Esophagus (tissue), 2 donors: ENCODE data around the gene FBN1. TPM values are rescaled to one million over a fixed set of nuclear protein-coding genes. Genes with fewer than 3 reads are reported as not detected.

Experiments
- H3K27ac ChIP-seq, 2 donors: one replicate each; pipeline ENCODE4 v1.5.1; 2013; ENCODE audit warnings: low read depth in 2 of 2, mild to moderate bottlenecking in 2 of 2, inconsistent platforms in 1 of 2, low read length in 1 of 2, moderate library complexity in 1 of 2
- H3K27me3 ChIP-seq, 2 donors: one replicate each; pipeline ENCODE4 v1.6.1; 2013; ENCODE audit warnings: low read length in 2 of 2, control low read depth in 1 of 2, mild to moderate bottlenecking in 1 of 2; ENCODE audit not compliant: insufficient read depth in 2 of 2, control insufficient read depth in 1 of 2
- H3K36me3 ChIP-seq, 2 donors: one replicate each; pipeline ENCODE4 v1.6.1; 2013; ENCODE audit warnings: low read length in 1 of 2; ENCODE audit not compliant: control insufficient read depth in 2 of 2, insufficient read depth in 2 of 2
- H3K4me1 ChIP-seq, 2 donors: one replicate each; pipeline ENCODE4 v1.6.1; 2013; ENCODE audit warnings: low read length in 1 of 2; ENCODE audit not compliant: control insufficient read depth in 2 of 2, insufficient read depth in 2 of 2
- H3K4me3 ChIP-seq, 2 donors: one replicate each; pipeline ENCODE4 v1.5.1; 2013; ENCODE audit warnings: low read length in 2 of 2, mild to moderate bottlenecking in 2 of 2, low read depth in 1 of 2, moderate library complexity in 1 of 2
- H3K9me3 ChIP-seq, 2 donors: one replicate each; pipeline ENCODE4 v1.6.1; 2013; ENCODE audit warnings: mild to moderate bottlenecking in 2 of 2, low read depth in 1 of 2, low read length in 1 of 2, moderate library complexity in 1 of 2; ENCODE audit not compliant: control insufficient read depth in 2 of 2, insufficient read depth in 1 of 2
- WGBS, 2 donors: extraction: QIAGEN DNeasy Blood & Tissue Kit; methylation state at CpG; one replicate each; pipeline ENCODE4 v1.1.7; 2013; 5-methylcytosine and 5-hydroxymethylcytosine counted together
- polyA plus RNA-seq, 2 donors: library from polyadenylated mRNA; stranded (reverse); fragments of 200-250 nt; gene quantifications; one replicate each; pipeline ENCODE4 v1.2.3, GENCODE V29; 2013
- donor health status: healthy with polysubstance abuse.
- donor health status: Bipolar disorder and iron deficiency.

FBN1 gene
- polyA plus RNA-seq, 2 donors: 1.8 to 6.4 TPM

GRCh38 chr15:48653913-48654670, 8.6 kb upstream of the FBN1 start:
- no peak overlapping the region for H3K27ac ChIP-seq
- 75 to 78% methylated on average over 9 of the region's 9 CpGs for WGBS, 2 donors
- H3K4me3 ChIP-seq: no peak overlapping the region
- no peaks in the 10 kb centered on the region for H3K9me3 ChIP-seq
- H3K4me1 ChIP-seq: no peaks in the 10 kb centered on the region
- no peaks in the 10 kb centered on the region for H3K36me3 ChIP-seq
- no peaks in the 10 kb centered on the region for H3K27me3 ChIP-seq

DNA sequence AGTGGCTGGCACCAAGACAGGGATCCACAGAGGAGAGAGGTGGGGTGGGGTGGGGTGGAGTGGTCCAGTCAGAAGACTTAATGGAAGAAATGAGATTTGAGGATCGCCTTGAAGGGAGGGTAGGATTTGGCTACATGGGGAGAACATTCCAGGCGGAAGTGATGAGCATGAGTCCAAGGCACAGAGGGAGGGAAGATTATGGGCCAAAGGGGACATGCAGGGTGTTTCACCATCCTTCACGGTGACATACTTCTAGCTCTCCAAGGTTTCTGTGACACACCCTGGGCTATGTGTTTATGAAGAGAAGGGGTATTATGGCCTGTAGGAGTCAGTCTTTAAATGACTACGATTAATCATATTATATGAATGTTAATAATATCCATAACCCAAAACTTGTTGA, 7.7 kb upstream of the FBN1 start:
- H3K4me1 ChIP-seq: no peaks in the 10 kb centered on the region
- 85 to 93% methylated on average over 4 of the region's 4 CpGs for WGBS, 2 donors

GRCh38 chr15:48652510-48653076, 7.1 kb upstream of the FBN1 start:
- H3K36me3 ChIP-seq: no peaks in the 10 kb centered on the region
- H3K4me3 ChIP-seq: no peak overlapping the region
- WGBS, 2 donors: 83 to 90% methylated on average over 6 of the region's 6 CpGs
- H3K4me1 ChIP-seq: no peaks in the 10 kb centered on the region
- no peaks in the 10 kb centered on the region for H3K9me3 ChIP-seq
- no peaks in the 10 kb centered on the region for H3K27me3 ChIP-seq
- H3K27ac ChIP-seq: no peak overlapping the region

More for the DNA sequence above, 7.7 kb upstream of the FBN1 start:
- H3K36me3 ChIP-seq: no peaks in the 10 kb centered on the region
- no peak overlapping the region for H3K4me3 ChIP-seq
- no peak overlapping the region for H3K27ac ChIP-seq
- H3K9me3 ChIP-seq: no peaks in the 10 kb centered on the region
- no peaks in the 10 kb centered on the region for H3K27me3 ChIP-seq

DNA sequence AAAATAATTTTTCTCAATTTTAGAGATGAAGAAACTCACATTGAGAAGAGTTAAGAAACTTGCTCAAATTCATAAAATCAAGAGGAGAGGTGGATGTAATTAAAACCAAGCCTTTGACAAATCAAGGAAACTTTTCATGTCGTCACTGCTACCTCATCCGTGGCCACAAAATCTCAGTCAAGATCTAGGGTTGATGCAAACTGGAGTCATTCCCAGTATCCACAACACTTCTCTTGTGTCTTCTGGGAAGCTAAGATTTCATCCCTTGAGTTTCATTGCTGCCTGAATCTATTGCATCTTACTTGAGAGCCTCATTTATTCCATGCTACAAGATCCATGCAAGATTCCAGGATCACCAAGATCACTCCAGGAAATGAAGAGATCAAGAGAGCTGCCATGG, 5.4 kb upstream of the FBN1 start:
- H3K36me3 ChIP-seq: no peaks in the 10 kb centered on the region
- no peaks in the 10 kb centered on the region for H3K9me3 ChIP-seq
- 92 to 94% methylated on average over 2 of the region's 2 CpGs for WGBS, 2 donors
- H3K4me3 ChIP-seq: no peak overlapping the region
- peaks cover 0 to 2% of the 10 kb centered on the region in 2 donors for H3K27me3 ChIP-seq
- H3K27ac ChIP-seq: no peak overlapping the region
- H3K4me1 ChIP-seq: no peaks in the 10 kb centered on the region

GRCh38 chr15:48647962-48648361, 2.5 kb upstream of the FBN1 start:
- Histone ChIP-seq H3K4me3 (no peak overlapping the region), H3K4me1 (peaks cover 4 to 6% of the 10 kb centered on the region in 2 donors), H3K9me3 (no peaks in the 10 kb centered on the region), H3K27ac (no peak overlapping the region), H3K27me3 (peaks cover 0 to 7% of the 10 kb centered on the region in 2 donors), H3K36me3 (no peaks in the 10 kb centered on the region)

GRCh38 chr15:48646331-48646730, 822 bp upstream of the FBN1 start:
- 39 to 47% methylated on average over 11 of the region's 11 CpGs for WGBS, 2 donors

DNA sequence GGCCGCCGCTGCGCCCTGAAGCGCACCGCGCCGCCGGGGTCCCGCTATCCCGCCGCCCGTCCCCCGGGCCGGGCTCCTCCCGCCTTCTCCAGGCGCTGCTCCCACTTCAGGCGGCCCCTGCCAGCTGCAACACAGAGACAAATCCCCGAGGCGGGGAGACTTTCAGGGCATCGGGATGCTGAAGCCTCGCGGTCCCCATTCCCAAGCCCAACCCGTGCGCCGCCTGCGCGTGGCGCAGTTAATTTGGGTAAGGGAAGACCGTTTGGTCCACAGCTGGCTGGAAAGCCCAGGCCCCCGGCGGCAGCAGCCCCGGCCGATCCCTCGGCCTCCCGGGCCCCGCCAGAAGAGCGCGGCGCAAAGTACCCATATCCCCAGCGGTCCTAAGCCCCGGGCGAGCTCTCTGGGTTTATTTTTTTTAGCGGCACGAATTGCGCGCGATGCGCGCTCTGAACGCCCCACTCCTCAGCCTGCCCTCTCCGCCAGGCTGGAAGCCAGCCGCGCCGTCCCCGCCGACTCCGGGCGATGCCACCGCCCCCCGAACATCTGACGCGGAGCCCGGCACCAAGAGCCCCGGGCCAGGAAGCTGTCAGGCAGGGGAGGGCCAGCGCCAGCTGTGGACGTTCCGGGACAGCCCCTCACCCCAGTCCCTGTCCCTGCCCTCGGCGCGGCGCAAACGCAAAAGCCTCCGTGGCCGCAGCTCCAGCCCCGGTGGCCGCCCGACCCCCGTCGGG, 517 bp downstream of the FBN1 start:
- H3K27me3 ChIP-seq: peaks cover 0 to 7% of the 10 kb centered on the region in 2 donors
- H3K4me3 ChIP-seq: peak overlapping the region; percentile 53 to 67
- H3K36me3 ChIP-seq: no peaks in the 10 kb centered on the region
- H3K4me1 ChIP-seq: peaks cover 4 to 6% of the 10 kb centered on the region in 2 donors
- no peaks in the 10 kb centered on the region for H3K9me3 ChIP-seq
- 0 to 1% methylated on average over 74 to 79 of the region's 79 CpGs for WGBS, 2 donors
- peak overlapping the region; percentile 65 to 77 for H3K27ac ChIP-seq

More at GRCh38 chr15:48646331-48646730, 822 bp upstream of the FBN1 start:
- H3K4me3 ChIP-seq: peak overlapping the region; percentile 53 to 67
- H3K27ac ChIP-seq: peak overlapping the region; percentile 65 to 77
- H3K27me3 ChIP-seq: peaks cover 0 to 7% of the 10 kb centered on the region in 2 donors
- H3K4me1 ChIP-seq: peaks cover 4 to 6% of the 10 kb centered on the region in 2 donors
- H3K36me3 ChIP-seq: no peaks in the 10 kb centered on the region
- H3K9me3 ChIP-seq: no peaks in the 10 kb centered on the region

DNA sequence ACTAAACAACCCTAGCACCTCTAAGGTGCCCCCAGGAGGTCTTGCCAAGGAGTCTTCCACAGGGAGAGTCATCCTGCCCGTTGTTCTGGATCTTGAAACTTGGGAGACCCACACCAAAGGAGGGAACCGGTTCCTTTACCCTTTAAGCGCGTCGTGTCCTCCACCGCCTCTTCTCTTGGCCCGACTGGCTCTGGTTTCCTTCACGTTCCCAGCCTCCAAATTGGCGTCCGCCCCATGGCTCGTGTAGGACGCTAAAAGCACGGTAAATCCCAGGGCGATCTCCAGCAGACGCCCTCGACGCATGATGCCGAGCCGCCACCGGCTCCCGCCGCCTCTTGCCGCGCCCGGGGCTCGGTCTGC, 1.1 kb downstream of the FBN1 start:
- Histone ChIP-seq H3K4me3 (peak overlapping the region; percentile 53 to 67), H3K27me3 (peaks cover 0 to 7% of the 10 kb centered on the region in 2 donors), H3K4me1 (peaks cover 4 to 6% of the 10 kb centered on the region in 2 donors), H3K36me3 (no peaks in the 10 kb centered on the region), H3K27ac (peak overlapping the region; percentile 65 to 77), H3K9me3 (no peaks in the 10 kb centered on the region)
- WGBS, 2 donors: 1 to 2% methylated on average over 26 of the region's 26 CpGs

GRCh38 chr15:48643776-48644466, 1.6 kb downstream of the FBN1 start:
- no peaks in the 10 kb centered on the region for H3K9me3 ChIP-seq
- H3K27ac ChIP-seq: peak overlapping the region; percentile 65 to 77
- peaks cover 4 to 6% of the 10 kb centered on the region in 2 donors for H3K4me1 ChIP-seq
- peaks cover 0 to 7% of the 10 kb centered on the region in 2 donors for H3K27me3 ChIP-seq
- 39 to 40% methylated on average over 12 of the region's 12 CpGs for WGBS, 2 donors
- no peaks in the 10 kb centered on the region for H3K36me3 ChIP-seq
- peak overlapping the region; percentile 53 to 67 for H3K4me3 ChIP-seq
